Nephron progenitor cell (in vitro differentiated cells): ENCODE results near the gene MRTFB.

ENCODE experiments used
- DNase-seq: peaks from one replicate; pipeline ENCODE4 v3.0.0; 2021
- H3K27ac Mint-ChIP-seq: 2 replicates; pipeline ENCODE4 v1.8.0; 2021; ENCODE audit warnings: mild to moderate bottlenecking, moderate library complexity, mixed read lengths
- H3K27me3 Mint-ChIP-seq: 2 replicates; pipeline ENCODE4 v1.8.0; 2021; ENCODE audit warnings: mild to moderate bottlenecking, low read depth, mixed read lengths; ENCODE audit not compliant: poor library complexity
- H3K36me3 Mint-ChIP-seq: 2 replicates; pipeline ENCODE4 v1.8.0; 2021; ENCODE audit warnings: low read depth, mixed read lengths
- H3K4me1 Mint-ChIP-seq: 2 replicates; pipeline ENCODE4 v1.8.0; 2021; ENCODE audit warnings: mixed read lengths
- H3K4me3 Mint-ChIP-seq: 2 replicates; pipeline ENCODE4 v1.8.0; 2021; ENCODE audit warnings: mild to moderate bottlenecking, moderate library complexity, mixed read lengths
- H3K9me3 Mint-ChIP-seq: 2 replicates; pipeline ENCODE4 v1.8.0; 2021; ENCODE audit warnings: mild to moderate bottlenecking, moderate library complexity, mixed read lengths
- TF ChIP-seq, protein P1 (sequence below): fragments of 200-600 bp; sonication (generic); IDR thresholded peaks from 2 replicates; pipeline ENCODE4 v1.5.0; 2021; ENCODE audit warnings: antibody characterized with exemption

MRTFB gene

GRCh38 chr16:14296663-14297062 lies 225.5 kb downstream of the MRTFB start:
- Mint-ChIP-seq H3K9me3 (no peaks in the 10 kb centered on the region), H3K4me3 (no peak overlapping the region), H3K4me1 (peaks cover 17% of the 10 kb centered on the region), H3K27me3 (peaks cover 35% of the 10 kb centered on the region), H3K27ac (no peak overlapping the region), H3K36me3 (no peaks in the 10 kb centered on the region)
- TF ChIP-seq, protein P1, sequence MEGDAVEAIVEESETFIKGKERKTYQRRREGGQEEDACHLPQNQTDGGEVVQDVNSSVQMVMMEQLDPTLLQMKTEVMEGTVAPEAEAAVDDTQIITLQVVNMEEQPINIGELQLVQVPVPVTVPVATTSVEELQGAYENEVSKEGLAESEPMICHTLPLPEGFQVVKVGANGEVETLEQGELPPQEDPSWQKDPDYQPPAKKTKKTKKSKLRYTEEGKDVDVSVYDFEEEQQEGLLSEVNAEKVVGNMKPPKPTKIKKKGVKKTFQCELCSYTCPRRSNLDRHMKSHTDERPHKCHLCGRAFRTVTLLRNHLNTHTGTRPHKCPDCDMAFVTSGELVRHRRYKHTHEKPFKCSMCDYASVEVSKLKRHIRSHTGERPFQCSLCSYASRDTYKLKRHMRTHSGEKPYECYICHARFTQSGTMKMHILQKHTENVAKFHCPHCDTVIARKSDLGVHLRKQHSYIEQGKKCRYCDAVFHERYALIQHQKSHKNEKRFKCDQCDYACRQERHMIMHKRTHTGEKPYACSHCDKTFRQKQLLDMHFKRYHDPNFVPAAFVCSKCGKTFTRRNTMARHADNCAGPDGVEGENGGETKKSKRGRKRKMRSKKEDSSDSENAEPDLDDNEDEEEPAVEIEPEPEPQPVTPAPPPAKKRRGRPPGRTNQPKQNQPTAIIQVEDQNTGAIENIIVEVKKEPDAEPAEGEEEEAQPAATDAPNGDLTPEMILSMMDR, result no peak
- DNase-seq, result no peak

DNA sequence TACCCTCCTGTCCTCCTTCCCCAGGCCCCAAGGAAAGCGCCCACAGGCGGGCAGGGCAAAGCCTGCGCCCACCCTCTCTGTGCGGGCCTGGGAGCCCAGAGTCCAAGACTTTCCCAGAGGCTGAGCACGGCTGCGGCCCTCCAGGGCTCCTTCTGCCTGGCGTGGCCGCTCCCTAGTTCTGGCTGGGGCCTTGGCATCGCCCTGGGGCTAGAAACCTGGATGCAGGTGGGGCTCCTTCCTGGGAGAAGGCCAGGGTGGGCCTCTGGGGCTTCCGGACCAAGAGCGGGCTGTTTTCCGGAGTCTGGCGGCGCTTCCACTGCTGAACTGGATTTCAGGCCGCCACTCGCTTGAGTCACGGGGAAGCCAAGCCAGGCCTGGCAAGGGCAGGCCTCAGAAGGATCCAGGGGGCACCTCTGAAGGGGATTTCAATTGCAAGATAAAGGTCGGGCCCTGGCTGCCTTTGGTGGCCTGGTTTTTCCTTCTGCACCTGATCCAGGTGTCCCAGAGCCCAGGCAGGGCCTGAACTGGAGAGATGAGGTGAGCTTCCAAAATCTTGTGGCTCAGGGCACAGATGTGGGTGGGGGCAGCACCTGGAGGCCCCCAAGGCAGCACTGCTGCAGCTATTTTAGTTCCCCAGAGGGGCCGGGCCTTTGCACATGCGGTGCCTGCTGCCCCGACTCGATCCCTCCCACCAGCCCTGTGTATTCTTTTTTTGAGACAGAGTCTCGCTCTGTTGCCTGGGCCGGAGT lies 227.4 kb downstream of the MRTFB start:
- no peak for DNase-seq
- H3K9me3 Mint-ChIP-seq, result no peaks in the 10 kb centered on the region
- H3K4me3 Mint-ChIP-seq, result no peak overlapping the region
- H3K27ac Mint-ChIP-seq, result no peak overlapping the region
- TF ChIP-seq, protein P1, result no peak
- peaks cover 24% of the 10 kb centered on the region for H3K4me1 Mint-ChIP-seq
- no peaks in the 10 kb centered on the region for H3K36me3 Mint-ChIP-seq
- H3K27me3 Mint-ChIP-seq, result peaks cover 42% of the 10 kb centered on the region

GRCh38 chr16:14300705-14301168 lies 229.6 kb downstream of the MRTFB start:
- TF ChIP-seq, protein P1, result peak; percentile 14
- no peak overlapping the region for H3K27ac Mint-ChIP-seq
- H3K4me1 Mint-ChIP-seq, result peaks cover 38% of the 10 kb centered on the region
- no peaks in the 10 kb centered on the region for H3K36me3 Mint-ChIP-seq
- H3K4me3 Mint-ChIP-seq, result peak overlapping the region; percentile 85
- DNase-seq, result peak; percentile 46
- no peaks in the 10 kb centered on the region for H3K9me3 Mint-ChIP-seq
- H3K27me3 Mint-ChIP-seq, result peaks cover 53% of the 10 kb centered on the region

GRCh38 chr16:14301169-14302030 lies 230.3 kb downstream of the MRTFB start:
- Mint-ChIP-seq H3K27me3 (peaks cover 52% of the 10 kb centered on the region), H3K36me3 (no peaks in the 10 kb centered on the region), H3K9me3 (no peaks in the 10 kb centered on the region), H3K27ac (no peak overlapping the region), H3K4me3 (peak overlapping the region; percentile 85), H3K4me1 (peaks cover 44% of the 10 kb centered on the region)
- DNase-seq, result peak; percentile 37
- TF ChIP-seq, protein P1, result no peak

GRCh38 chr16:14302031-14302398 lies 230.9 kb downstream of the MRTFB start:
- Mint-ChIP-seq H3K9me3 (no peaks in the 10 kb centered on the region), H3K4me3 (peak overlapping the region; percentile 85), H3K36me3 (no peaks in the 10 kb centered on the region), H3K27ac (no peak overlapping the region), H3K4me1 (peaks cover 50% of the 10 kb centered on the region), H3K27me3 (peaks cover 52% of the 10 kb centered on the region)
- DNase-seq, result peak; percentile 61
- TF ChIP-seq, protein P1, result no peak
